NCI-H1417 (cell line): ENCODE measurements around the gene PNKD.

Source experiments
- DNase-seq, 3 experiments: peaks; one replicate each; lab custom pipeline; 2025; lab: John Stamatoyannopoulos, UW

PNKD gene, protein sequence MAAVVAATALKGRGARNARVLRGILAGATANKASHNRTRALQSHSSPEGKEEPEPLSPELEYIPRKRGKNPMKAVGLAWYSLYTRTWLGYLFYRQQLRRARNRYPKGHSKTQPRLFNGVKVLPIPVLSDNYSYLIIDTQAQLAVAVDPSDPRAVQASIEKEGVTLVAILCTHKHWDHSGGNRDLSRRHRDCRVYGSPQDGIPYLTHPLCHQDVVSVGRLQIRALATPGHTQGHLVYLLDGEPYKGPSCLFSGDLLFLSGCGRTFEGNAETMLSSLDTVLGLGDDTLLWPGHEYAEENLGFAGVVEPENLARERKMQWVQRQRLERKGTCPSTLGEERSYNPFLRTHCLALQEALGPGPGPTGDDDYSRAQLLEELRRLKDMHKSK

DNA sequence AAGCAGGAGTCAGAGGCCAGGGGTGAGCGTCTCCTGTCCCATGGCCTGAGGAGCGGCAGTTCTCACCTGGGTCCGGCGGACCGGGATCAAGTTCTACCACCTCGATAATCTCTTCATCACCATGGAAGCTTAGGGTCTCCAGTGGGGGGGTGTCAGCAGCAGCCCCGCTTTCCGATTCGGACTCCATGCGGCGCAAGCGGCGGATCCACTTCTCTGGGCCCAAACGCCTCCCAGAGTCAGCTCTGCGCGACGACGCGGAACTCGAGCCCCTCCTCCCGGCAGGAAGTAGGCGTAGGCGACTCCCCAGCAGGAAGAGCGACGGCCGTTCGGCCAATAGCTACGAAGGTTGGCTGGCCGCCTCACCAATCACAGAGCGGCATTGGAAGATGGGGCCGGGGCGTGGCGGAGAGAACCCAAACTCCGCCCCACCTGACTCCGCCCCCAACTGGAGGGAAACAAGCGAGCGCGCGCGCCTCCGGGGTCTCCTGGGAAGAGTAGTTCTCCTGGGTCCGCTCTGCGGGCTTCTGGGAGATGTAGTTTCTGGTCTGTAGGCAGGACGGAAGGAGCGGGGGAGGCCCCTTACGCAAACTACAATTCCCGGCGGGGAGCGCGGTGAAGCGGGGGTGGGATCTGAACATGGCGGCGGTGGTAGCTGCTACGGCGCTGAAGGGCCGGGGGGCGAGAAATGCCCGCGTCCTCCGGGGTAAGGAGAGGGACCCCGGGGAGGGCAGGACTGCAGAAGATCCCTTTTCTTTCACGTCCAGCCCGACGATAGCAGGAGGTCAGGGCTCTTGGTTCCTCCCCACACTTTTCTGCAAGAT, at the start of gene PNKD, which contains the start of gene AAMP:
Gene PNKD, plus strand, starts transcription at position 620 of the 821 bp plus-strand sequence. Its CDS starts 17 bp downstream, at position 637.
Gene AAMP, minus strand, starts transcription at position 238 of the 821 bp plus-strand sequence. Its CDS starts 51 bp downstream, at position 187.
- peak; percentile 97 to 100 (median 99) for DNase-seq

DNA sequence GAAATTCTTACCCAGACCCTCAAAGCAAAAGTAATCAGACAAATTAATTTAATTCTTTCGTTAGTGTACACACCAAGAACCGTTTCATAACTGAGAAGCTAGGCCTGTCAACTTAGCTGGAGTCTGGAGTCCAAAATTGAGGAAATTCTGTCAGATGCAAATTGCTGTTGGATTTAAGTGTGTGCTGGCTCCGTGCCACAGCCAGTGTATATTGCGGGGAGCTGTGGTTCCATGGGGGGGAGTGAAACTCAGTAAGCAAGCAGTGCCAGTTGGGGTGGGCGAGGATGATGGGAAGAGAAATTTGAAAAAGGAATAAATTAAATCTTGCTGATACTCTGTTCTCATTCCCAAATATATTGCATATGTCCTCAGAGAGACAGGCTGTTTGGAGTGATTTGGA, 49.3 kb upstream of the PNKD start:
- no peak for DNase-seq

DNA sequence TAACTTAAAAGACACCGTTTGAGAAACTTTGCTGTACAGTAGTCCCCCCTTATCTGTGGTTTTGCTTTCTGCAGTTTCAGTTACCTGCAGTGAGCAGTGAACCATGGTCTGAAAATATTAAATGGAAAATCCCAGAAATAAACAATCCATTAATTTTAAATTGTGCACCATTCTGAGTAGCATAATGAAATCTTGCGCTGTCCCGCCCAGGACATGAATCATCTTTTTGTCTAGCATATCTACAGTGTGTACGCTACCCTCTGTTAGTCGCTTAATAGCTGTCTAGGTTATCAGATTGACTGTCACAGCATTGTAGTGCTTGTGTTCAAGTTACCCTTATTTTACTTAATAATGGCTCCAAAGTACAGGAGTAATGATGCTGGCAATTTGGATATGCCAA, 47.3 kb upstream of the PNKD start:
- DNase-seq, result no peak

DNA sequence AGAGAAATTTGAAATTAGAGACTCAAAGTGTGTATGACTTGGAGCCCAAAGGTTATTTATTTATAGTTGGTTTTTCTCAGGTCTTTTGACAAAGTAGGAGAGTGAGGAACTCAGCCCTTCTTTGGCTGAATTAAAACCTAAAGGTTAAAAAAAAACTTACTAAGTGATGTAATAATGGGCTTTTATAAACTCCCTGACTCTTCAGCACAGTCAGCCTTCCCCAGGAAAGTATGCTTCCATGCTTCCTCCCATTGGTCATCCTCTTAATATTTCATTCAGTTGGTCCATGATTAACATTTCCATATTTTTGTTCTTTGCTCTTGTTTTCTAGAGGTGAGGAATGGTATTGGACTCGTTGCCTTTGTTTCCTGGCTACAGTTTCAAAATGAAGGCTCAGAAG, 46.1 kb upstream of the PNKD start:
- no peak for DNase-seq

DNA sequence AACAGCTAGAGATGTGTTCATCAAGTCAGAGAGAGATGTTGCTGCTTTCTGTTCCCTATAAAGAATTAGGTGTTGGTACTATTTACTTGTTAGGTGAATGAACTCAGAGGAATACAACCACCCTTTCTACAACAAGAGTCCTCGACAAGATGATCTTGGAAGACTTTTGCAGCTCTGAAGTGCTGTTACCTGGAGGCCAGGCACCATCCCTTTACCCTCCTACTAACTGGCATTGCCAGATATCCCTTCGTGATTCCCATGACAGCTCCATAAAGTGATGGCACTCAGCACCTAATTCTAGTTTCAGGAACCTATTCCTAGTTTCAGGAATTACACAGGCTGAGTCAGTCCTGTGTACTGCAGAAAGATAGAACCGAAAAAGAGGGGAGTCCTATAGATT, 43.4 kb upstream of the PNKD start:
- no peak for DNase-seq

GRCh38 chr2:218228366-218229090, 41.8 kb upstream of the PNKD start:
- no peak for DNase-seq

GRCh38 chr2:218229239-218229638, 41.1 kb upstream of the PNKD start:
- DNase-seq, result no peak

- no peak for DNase-seq
These were observed 40.5 kb upstream of the PNKD start for GRCh38 chr2:218229851-218230250.

GRCh38 chr2:218230882-218231281, 39.4 kb upstream of the PNKD start:
- no peak for DNase-seq

GRCh38 chr2:218233543-218233942, 36.8 kb upstream of the PNKD start:
- no peak for DNase-seq

- no peak for DNase-seq
These were observed 35.8 kb upstream of the PNKD start for GRCh38 chr2:218234521-218234920.

DNA sequence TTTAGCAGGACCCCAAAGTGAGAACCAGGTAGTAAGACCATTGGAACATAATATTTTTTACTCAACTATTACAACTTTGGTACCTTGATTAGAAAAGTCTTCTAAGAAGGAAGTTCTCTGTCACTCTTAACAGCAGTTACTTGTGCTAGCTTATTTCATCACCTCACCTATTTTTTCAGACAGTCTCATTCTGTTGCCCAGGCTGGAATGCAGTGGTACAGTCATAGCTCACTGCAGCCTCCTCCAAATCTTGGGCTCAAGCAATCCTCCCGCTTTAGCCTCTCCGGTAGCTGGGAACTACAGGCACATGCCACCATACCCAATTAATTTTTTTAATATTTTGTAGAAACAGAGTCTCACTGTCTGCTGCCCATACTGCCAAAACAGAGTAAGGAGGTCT, 35.3 kb upstream of the PNKD start:
- no peak for DNase-seq

- no peak for DNase-seq
These were observed 33.5 kb upstream of the PNKD start for GRCh38 chr2:218236829-218237228.

GRCh38 chr2:218238887-218239286, 31.4 kb upstream of the PNKD start:
- DNase-seq, result no peak

GRCh38 chr2:218244204-218244603, 26.1 kb upstream of the PNKD start:
- DNase-seq, result no peak

GRCh38 chr2:218244665-218245064, 25.7 kb upstream of the PNKD start:
- DNase-seq, result no peak

DNA sequence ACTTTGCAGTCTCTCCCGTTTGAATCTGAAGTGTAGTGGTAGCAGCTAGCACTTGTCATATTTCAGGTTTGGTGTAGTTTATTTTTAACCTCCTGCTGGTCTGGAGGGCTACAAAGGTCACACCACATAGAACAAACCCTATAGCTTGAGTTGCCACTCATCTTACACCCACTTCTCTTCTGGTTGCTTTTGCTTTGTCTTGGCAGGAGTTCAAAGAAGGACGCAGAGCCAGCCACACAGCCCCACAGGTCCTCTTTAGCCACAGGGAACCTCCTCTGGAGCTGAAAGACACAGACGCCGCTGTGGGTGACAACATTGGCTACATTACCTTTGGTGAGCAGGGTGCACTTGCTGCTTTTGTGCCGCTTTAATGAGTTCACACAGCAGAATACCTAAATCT, 25.1 kb upstream of the PNKD start:
- DNase-seq, result peak in 1 of 3 experiments; percentile 13

DNA sequence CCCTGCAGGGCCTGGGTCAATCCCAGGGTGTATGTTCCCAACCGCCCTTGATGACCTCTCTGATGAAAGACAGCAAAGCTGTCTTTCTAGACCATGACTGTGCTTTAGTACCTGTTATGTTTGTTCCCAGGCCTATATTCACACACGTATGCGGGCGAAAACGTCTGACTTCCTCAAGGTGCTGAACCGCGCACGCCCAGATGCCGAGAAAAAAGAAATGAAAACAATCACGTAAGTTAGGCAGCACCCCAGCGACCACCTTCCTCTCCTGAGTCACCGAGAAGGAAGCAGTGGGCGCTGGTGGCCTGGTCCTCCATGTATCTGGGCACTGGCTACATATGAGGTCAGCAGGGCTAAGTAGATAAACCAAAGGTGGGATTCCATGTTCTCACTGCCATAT, 20.6 kb upstream of the PNKD start:
- no peak for DNase-seq

GRCh38 chr2:218252509-218253231, 17.6 kb upstream of the PNKD start:
- no peak for DNase-seq

- no peak for DNase-seq
These were observed 17.1 kb upstream of the PNKD start for GRCh38 chr2:218253232-218253625.

DNA sequence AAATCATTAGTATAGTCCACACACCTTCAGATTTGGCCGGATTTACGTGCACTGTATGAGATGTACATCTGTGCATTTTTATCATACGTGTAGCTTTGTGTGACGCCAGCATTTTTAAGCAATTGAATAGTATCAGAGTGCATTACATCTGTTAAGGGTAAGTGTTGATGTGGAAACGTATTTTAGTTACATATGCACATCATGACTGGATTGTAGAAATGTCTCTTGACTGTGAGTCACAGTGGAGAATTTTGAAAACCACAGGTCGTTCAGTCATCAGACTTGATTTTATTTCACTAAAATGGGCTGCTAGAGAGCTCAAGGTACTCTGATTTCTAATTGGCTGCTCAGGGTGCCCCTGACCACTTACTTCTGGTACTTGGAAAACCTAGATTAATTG, 14.9 kb upstream of the PNKD start:
- DNase-seq, result no peak
